CD14-positive monocyte (primary cell): ENCODE results near the gene CACNA1H. TPM values are rescaled to one million over a fixed set of nuclear protein-coding genes. Genes with fewer than 3 reads are reported as not detected.

Experiments
- DNase-seq, 3 donors: peaks; one replicate each; pipeline ENCODE4 v3.0.0-alpha.2; 2011 to 2022
- H2AFZ ChIP-seq: 2 replicates; pipeline ENCODE4 v1.6.0; 2012; ENCODE audit warnings: mild to moderate bottlenecking, low read depth, low read length, inconsistent platforms; ENCODE audit not compliant: insufficient read depth, poor library complexity, severe bottlenecking
- H3K27ac ChIP-seq, 2 donors: 1 replicate in 1 of 2; 2 replicates in 1 of 2; pipeline ENCODE4 v1.5.1; 2012 to 2013; ENCODE audit warnings: low read length in 2 of 2, control low read depth in 1 of 2, inconsistent platforms in 1 of 2, low read depth in 1 of 2, mild to moderate bottlenecking in 1 of 2
- H3K27me3 ChIP-seq, 2 donors: one replicate each; pipeline versions ENCODE4 v1.6.0 to v1.6.1; 2011 to 2013; ENCODE audit warnings: low read length in 2 of 2; ENCODE audit not compliant: control insufficient read depth in 2 of 2, insufficient read depth in 2 of 2
- H3K36me3 ChIP-seq, 2 donors: replicated peaks in 1 of 2; 1 replicate in 1 of 2; 2 replicates in 1 of 2; pipeline versions ENCODE4 v1.5.1 to v1.6.1; 2012 to 2013; ENCODE audit warnings: low read length in 2 of 2, control low read depth in 1 of 2, inconsistent platforms in 1 of 2, mild to moderate bottlenecking in 1 of 2; ENCODE audit not compliant: insufficient read depth in 2 of 2, control insufficient read depth in 1 of 2
- H3K4me1 ChIP-seq, 2 donors: 1 replicate in 1 of 2; 2 replicates in 1 of 2; pipeline versions ENCODE4 v1.5.1 to v1.6.1; 2012 to 2013; ENCODE audit warnings: low read length in 2 of 2, control low read depth in 1 of 2, inconsistent platforms in 1 of 2, mild to moderate bottlenecking in 1 of 2, moderate library complexity in 1 of 2; ENCODE audit not compliant: insufficient read depth in 2 of 2, control insufficient read depth in 1 of 2
- H3K4me2 ChIP-seq: replicated peaks from 2 replicates; pipeline ENCODE3; 2012; ENCODE audit warnings: low read length, moderate library complexity, mild to moderate bottlenecking; ENCODE audit not compliant: poor library complexity, severe bottlenecking; ENCODE audit errors: extremely low read depth
- H3K4me3 ChIP-seq, 3 experiments: fragments of 200-600 bp in 1 of 3; sonication (generic) in 1 of 3; replicated peaks in 1 of 3; 1 replicate in 2 of 3; 2 replicates in 1 of 3; pipeline ENCODE4 v1.5.1; 2011 to 2013; ENCODE audit warnings: low read length in 3 of 3, mild to moderate bottlenecking in 3 of 3, control low read depth in 2 of 3, low read depth in 2 of 3, inconsistent platforms in 1 of 3, moderate library complexity in 1 of 3
- H3K79me2 ChIP-seq: 2 replicates; pipeline ENCODE4 v1.6.0; 2012; ENCODE audit warnings: mild to moderate bottlenecking, control low read depth, inconsistent platforms, low read length, moderate library complexity; ENCODE audit not compliant: insufficient read depth
- H3K9ac ChIP-seq: 2 replicates; pipeline ENCODE4 v1.6.0; 2017; ENCODE audit warnings: low read length, mild to moderate bottlenecking; ENCODE audit not compliant: insufficient read depth, poor library complexity, severe bottlenecking
- H3K9me3 ChIP-seq, 2 donors: replicated peaks in 1 of 2; 1 replicate in 1 of 2; 2 replicates in 1 of 2; pipeline versions ENCODE4 v1.5.1 to v1.6.1; 2012 to 2013; ENCODE audit warnings: low read length in 2 of 2, control low read depth in 1 of 2; ENCODE audit not compliant: control insufficient read depth in 1 of 2, insufficient read depth in 1 of 2
- H4K20me1 ChIP-seq: 2 replicates; pipeline ENCODE4 v1.6.0; 2012; ENCODE audit warnings: mild to moderate bottlenecking, low read length, control low read depth, moderate library complexity; ENCODE audit not compliant: insufficient read depth
- H3K27ac Mint-ChIP-seq, 7 donors: one replicate each; pipeline ENCODE4 v1.8.0; 2020; ENCODE audit warnings: mild to moderate bottlenecking in 7 of 7, mixed read lengths in 7 of 7, moderate library complexity in 6 of 7, inconsistent platforms in 2 of 7
- H3K27me3 Mint-ChIP-seq, 3 donors: one replicate each; pipeline ENCODE4 v1.8.0; 2021 to 2022; ENCODE audit warnings: low read depth in 3 of 3, mild to moderate bottlenecking in 3 of 3, mixed read lengths in 3 of 3, moderate library complexity in 3 of 3, inconsistent platforms in 1 of 3
- H3K36me3 Mint-ChIP-seq, 2 donors: one replicate each; pipeline ENCODE4 v1.8.0; 2020; ENCODE audit warnings: mixed read lengths in 2 of 2, inconsistent platforms in 1 of 2, mild to moderate bottlenecking in 1 of 2
- H3K4me1 Mint-ChIP-seq: one replicate; pipeline ENCODE4 v1.8.0; 2020; ENCODE audit warnings: mild to moderate bottlenecking, mixed read lengths
- H3K4me3 Mint-ChIP-seq, 2 donors: one replicate each; pipeline ENCODE4 v1.8.0; 2020; ENCODE audit warnings: mild to moderate bottlenecking in 2 of 2, mixed read lengths in 2 of 2, moderate library complexity in 1 of 2
- H3K9me3 Mint-ChIP-seq, 7 donors: one replicate each; pipeline ENCODE4 v1.8.0; 2020 to 2022; ENCODE audit warnings: mixed read lengths in 7 of 7, mild to moderate bottlenecking in 6 of 7, moderate library complexity in 6 of 7, inconsistent platforms in 2 of 7
- WGBS: methylation state at CpG from one replicate; pipeline ENCODE4 v1.1.5; 2013; ENCODE audit warnings: missing lambda C conversion rate; ENCODE audit not compliant: insufficient coverage; 5-methylcytosine and 5-hydroxymethylcytosine counted together
- intact Hi-C, 2 donors: fragments of 100-400 bp; cut with micrococcal nuclease; formaldehyde crosslinking; loops; one replicate each; pipeline versions ENCODE4 v1.15.0 to v1.15.1; 2023
- polyA plus RNA-seq, 3 donors: library from polyadenylated mRNA; depleted of rRNA in 1 of 3; unstranded in 2 of 3; stranded (reverse) in 1 of 3; fragments of 300-500 nt in 2 of 3; fragments of >200 nt in 1 of 3; fragmentation: Illumina TruSeq in 2 of 3; gene quantifications; 1 replicate in 2 of 3; 2 replicates in 1 of 3; pipeline ENCODE4 v1.2.3, GENCODE V29; 2012 to 2021
- TF ChIP-seq, protein P1 (sequence below): fragments of 200-600 bp; IDR thresholded peaks from one replicate; pipeline ENCODE4 v1.8.0; 2022; ENCODE audit warnings: antibody characterized with exemption, mild to moderate bottlenecking

The CACNA1H gene
- polyA plus RNA-seq, 3 donors = not detected

GRCh38 chr16:1213231-1213630 lies 60.3 kb downstream of the CACNA1H start:
- TF ChIP-seq, protein P1, sequence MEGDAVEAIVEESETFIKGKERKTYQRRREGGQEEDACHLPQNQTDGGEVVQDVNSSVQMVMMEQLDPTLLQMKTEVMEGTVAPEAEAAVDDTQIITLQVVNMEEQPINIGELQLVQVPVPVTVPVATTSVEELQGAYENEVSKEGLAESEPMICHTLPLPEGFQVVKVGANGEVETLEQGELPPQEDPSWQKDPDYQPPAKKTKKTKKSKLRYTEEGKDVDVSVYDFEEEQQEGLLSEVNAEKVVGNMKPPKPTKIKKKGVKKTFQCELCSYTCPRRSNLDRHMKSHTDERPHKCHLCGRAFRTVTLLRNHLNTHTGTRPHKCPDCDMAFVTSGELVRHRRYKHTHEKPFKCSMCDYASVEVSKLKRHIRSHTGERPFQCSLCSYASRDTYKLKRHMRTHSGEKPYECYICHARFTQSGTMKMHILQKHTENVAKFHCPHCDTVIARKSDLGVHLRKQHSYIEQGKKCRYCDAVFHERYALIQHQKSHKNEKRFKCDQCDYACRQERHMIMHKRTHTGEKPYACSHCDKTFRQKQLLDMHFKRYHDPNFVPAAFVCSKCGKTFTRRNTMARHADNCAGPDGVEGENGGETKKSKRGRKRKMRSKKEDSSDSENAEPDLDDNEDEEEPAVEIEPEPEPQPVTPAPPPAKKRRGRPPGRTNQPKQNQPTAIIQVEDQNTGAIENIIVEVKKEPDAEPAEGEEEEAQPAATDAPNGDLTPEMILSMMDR = no peak
- H3K4me1 Mint-ChIP-seq = no peaks in the 10 kb centered on the region
- peaks cover 0 to 3% (median 0%) of the 10 kb centered on the region in 7 donors for H3K9me3 Mint-ChIP-seq
- Histone ChIP-seq H3K36me3 (no peaks in the 10 kb centered on the region), H3K4me1 (no peaks in the 10 kb centered on the region), H3K27ac (no peak overlapping the region), H3K79me2 (no peaks in the 10 kb centered on the region), H3K9ac (no peak overlapping the region), H4K20me1 (no peaks in the 10 kb centered on the region), H3K9me3 (no peaks in the 10 kb centered on the region), H2AFZ (no peak overlapping the region), H3K4me2 (no peak overlapping the region), H3K27me3 (no peaks in the 10 kb centered on the region), H3K4me3 (no peak overlapping the region)
- no peaks in the 10 kb centered on the region for H3K36me3 Mint-ChIP-seq
- 100% methylated on average over 1 of the region's 8 CpGs for WGBS
- no peak overlapping the region for H3K4me3 Mint-ChIP-seq
- intact Hi-C loops = loop anchor here in 1 of 2 donors (10.0 kb wide), 1 partner anchor 52 kb away; no protein-coding TSS in a partner anchor
- DNase-seq = no peak
- H3K27ac Mint-ChIP-seq = no peak overlapping the region
- peaks cover 0 to 4% (median 0%) of the 10 kb centered on the region in 3 donors for H3K27me3 Mint-ChIP-seq

- Mint-ChIP-seq H3K36me3 (no peaks in the 10 kb centered on the region), H3K4me3 (no peak overlapping the region), H3K9me3 (peaks cover 0 to 3% (median 0%) of the 10 kb centered on the region in 7 donors), H3K4me1 (no peaks in the 10 kb centered on the region), H3K27ac (no peak overlapping the region), H3K27me3 (peaks cover 0 to 4% (median 0%) of the 10 kb centered on the region in 3 donors)
- TF ChIP-seq, protein P1 = no peak
- no peak overlapping the region for H3K4me2 ChIP-seq
- H4K20me1 ChIP-seq = no peaks in the 10 kb centered on the region
- no peaks in the 10 kb centered on the region for H3K36me3 ChIP-seq
- no peak for DNase-seq
- no peaks in the 10 kb centered on the region for H3K4me1 ChIP-seq
- intact Hi-C loops = loop anchor here in 1 of 2 donors (10.0 kb wide), 1 partner anchor 51 kb away; no protein-coding TSS in a partner anchor
- H3K4me3 ChIP-seq = no peak overlapping the region
- H3K9me3 ChIP-seq = no peaks in the 10 kb centered on the region
- H3K27ac ChIP-seq = no peak overlapping the region
- H3K9ac ChIP-seq = no peak overlapping the region
- WGBS = 100% methylated on average over 6 of the region's 25 CpGs
- H3K27me3 ChIP-seq = no peaks in the 10 kb centered on the region
- H3K79me2 ChIP-seq = no peaks in the 10 kb centered on the region
- H2AFZ ChIP-seq = no peak overlapping the region
These were observed 61.0 kb downstream of the CACNA1H start for GRCh38 chr16:1213796-1214372.
